K562 (cell line): ENCODE results near the gene LRRC38. TPM values are rescaled to one million over a fixed set of nuclear protein-coding genes. Genes with fewer than 3 reads are reported as not detected.
A peak's percentile ranks its signal among the peaks of the same experiment; 100 is the strongest.

ENCODE experiments used
- CBX3 ChIP-seq, 2 experiments: IDR thresholded peaks; 1 replicate in 1 of 2; 2 replicates in 1 of 2; pipeline ENCODE4 v1.6.1; 2012; ENCODE audit warnings: inconsistent platforms in 2 of 2, low read length in 2 of 2, borderline replicate concordance in 1 of 2, control low read depth in 1 of 2
- CEBPB ChIP-seq: fragments of 450-650 bp; IDR thresholded peaks from 2 replicates; pipeline ENCODE4 v1.6.1; 2016; ENCODE audit warnings: missing genetic modification characterization, missing compliant biosample characterization
- CHD2 ChIP-seq: IDR thresholded peaks from 2 replicates; pipeline ENCODE4 v1.6.1; 2011; ENCODE audit warnings: low read depth, low read length
- CTCF ChIP-seq, 3 experiments: IDR thresholded peaks in 2 of 3; conservative IDR thresholded peaks in 1 of 3; 2 replicates each; pipeline ENCODE4 v1.5.1; 2011 to 2012; ENCODE audit warnings: low read length in 3 of 3, mild to moderate bottlenecking in 3 of 3, control low read depth in 2 of 3, improper control_type of control experiment in 1 of 3, inconsistent platforms in 1 of 3, low read depth in 1 of 3, mixed read lengths in 1 of 3, moderate library complexity in 1 of 3; ENCODE audit not compliant: insufficient read depth in 2 of 3
- DMBX1 ChIP-seq: fragments of 250-450 bp; sonication (Bioruptor Pico); IDR thresholded peaks from 2 replicates; pipeline ENCODE4 v1.8.0; 2022; ENCODE audit warnings: inconsistent platforms, mild to moderate bottlenecking, moderate library complexity, borderline replicate concordance
- HEY1 ChIP-seq: fragments of 250-450 bp; sonication (Bioruptor Pico); IDR thresholded peaks from 2 replicates; pipeline ENCODE4 v1.5.0; 2020; ENCODE audit warnings: mild to moderate bottlenecking, moderate library complexity, borderline replicate concordance
- HOXB6 ChIP-seq: fragments of 250-450 bp; sonication (Bioruptor Pico); IDR thresholded peaks from 2 replicates; pipeline ENCODE4 v1.5.1; 2022; ENCODE audit warnings: mild to moderate bottlenecking, borderline replicate concordance
- HSF4 ChIP-seq: fragments of 250-450 bp; sonication (Bioruptor Pico); IDR thresholded peaks from 2 replicates; pipeline ENCODE4 v2.1.2; 2022; ENCODE audit warnings: mild to moderate bottlenecking, moderate library complexity, borderline replicate concordance
- MCM2 ChIP-seq: fragments of 450-650 bp; IDR thresholded peaks from 2 replicates; pipeline ENCODE4 v1.6.1; 2017; ENCODE audit warnings: low read depth, mild to moderate bottlenecking
- MIER1 ChIP-seq: fragments of 450-650 bp; IDR thresholded peaks from 2 replicates; pipeline ENCODE4 v1.6.1; 2016; ENCODE audit warnings: antibody characterized with exemption, mild to moderate bottlenecking, low read depth
- VEZF1 ChIP-seq: fragments of 200-800 bp; sonication (Bioruptor generic); IDR thresholded peaks from 2 replicates; pipeline ENCODE4 v1.6.1; 2017; ENCODE audit warnings: missing genetic modification characterization, missing compliant biosample characterization
- ZBTB8A ChIP-seq: fragments of 450-650 bp; IDR thresholded peaks from 2 replicates; pipeline ENCODE4 v1.6.1; 2018; ENCODE audit warnings: mild to moderate bottlenecking, moderate library complexity; ENCODE audit not compliant: partially characterized antibody
- ZNF316 ChIP-seq: fragments of 450-650 bp; IDR thresholded peaks from 2 replicates; pipeline ENCODE4 v1.6.1; 2016
- ZNF318 ChIP-seq, 2 experiments: fragments of 450-650 bp; IDR thresholded peaks; 2 replicates each; pipeline ENCODE4 v1.6.1; 2016; ENCODE audit warnings: mild to moderate bottlenecking in 2 of 2, borderline replicate concordance in 1 of 2, low read depth in 1 of 2, moderate library complexity in 1 of 2
- polyA plus RNA-seq, 8 experiments: library from polyadenylated mRNA; depleted of rRNA in 4 of 8; stranded (reverse) in 5 of 8; unstranded in 3 of 8; fragments of >200 nt; fragmentation: Nextera tagmentation in 2 of 8; fragmentation: Illumina TruSeq in 1 of 8; extraction: Ambion mirVana in 2 of 8; extraction: Trizol in 1 of 8; gene quantifications; 2 replicates each; pipeline versions ENCODE4 v1.2.1 to v1.2.3, GENCODE V29; 2011 to 2014; ENCODE audit warnings: inconsistent platforms in 1 of 8, missing spikeins in 1 of 8
- total RNA-seq, 7 experiments: library from RNA; depleted of rRNA in 6 of 7; stranded (reverse); fragments of >200 nt in 6 of 7; fragmentation: Illumina TruSeq in 2 of 7; extraction: Trizol in 2 of 7; gene quantifications; 2 replicates each; pipeline versions ENCODE4 v1.2.1 to v1.2.3, GENCODE V29; 2011 to 2021; ENCODE audit warnings: low replicate concordance in 1 of 7

LRRC38 gene
- total and polyA plus RNA-seq, 9 of the 15 experiments (the other 6 are each of a cell fraction or from before 2014, with no cell fraction given) = not detected

GRCh38 chr1:13543451-13544220, 29.8 kb upstream of the LRRC38 start (continued):
- no peak for TF ChIP-seq ZNF318 (IDR thresholded peaks at IDR 0.05; ENCODE audit: borderline replicate concordance in 1 of 2, low read depth in 1 of 2)
- no peak for TF ChIP-seq HSF4
- TF ChIP-seq HOXB6 (CRISPR knock-in tag) = no peak
- TF ChIP-seq CHD2 = no peak
- TF ChIP-seq ZNF316 = no peak
- TF ChIP-seq DMBX1 (CRISPR knock-in tag) = no peak
- TF ChIP-seq MCM2 = no peak
- TF ChIP-seq VEZF1 = no peak
- no peak for TF ChIP-seq CBX3 (IDR thresholded peaks at IDR 0.05; ENCODE audit: borderline replicate concordance in 1 of 2, low read length in 2 of 2)
- TF ChIP-seq CEBPB (tag) = no peak
- TF ChIP-seq MIER1 = no peak
- TF ChIP-seq CTCF (IDR thresholded peaks at IDR 0.05 in 2 of 3, conservative IDR thresholded peaks at IDR 0.05 in 1 of 3; ENCODE audit: insufficient read depth in 2 of 3, low read depth in 1 of 3, low read length in 3 of 3) = peak; percentile 64 to 71 (median 69)
- no peak for TF ChIP-seq ZBTB8A
- no peak for TF ChIP-seq HEY1 (CRISPR knock-in tag)
